Urinary bladder (tissue), 4 donors: ENCODE data around the gene TPM1. TPM values are rescaled to one million over a fixed set of nuclear protein-coding genes. Genes with fewer than 3 reads are reported as not detected.
"Not testable (repeated sequence)": the region's sequence is repeated elsewhere in the genome, so short reads cannot be mapped to it uniquely, and the experiment has no call there.

Experiments
- DNase-seq: peaks from one replicate; pipeline ENCODE4 v3.0.0-alpha.2; 2015; ENCODE audit errors: extremely low spot score
- H3K27ac ChIP-seq: one replicate; pipeline ENCODE4 v1.5.1; 2013; ENCODE audit warnings: low read depth, mild to moderate bottlenecking, moderate library complexity
- H3K36me3 ChIP-seq: one replicate; pipeline ENCODE4 v1.6.1; 2013; ENCODE audit warnings: mild to moderate bottlenecking, moderate library complexity; ENCODE audit not compliant: insufficient read depth
- H3K4me1 ChIP-seq: one replicate; pipeline ENCODE4 v1.6.1; 2013; ENCODE audit warnings: mild to moderate bottlenecking, moderate library complexity; ENCODE audit not compliant: insufficient read depth
- H3K4me3 ChIP-seq: one replicate; pipeline ENCODE4 v1.5.1; 2013; ENCODE audit warnings: low read depth, low read length
- WGBS: extraction: QIAGEN DNeasy Blood & Tissue Kit; methylation state at CpG from one replicate; pipeline ENCODE4 v1.1.7; 2013; 5-methylcytosine and 5-hydroxymethylcytosine counted together
- polyA plus RNA-seq: library from polyadenylated mRNA; stranded (reverse); fragments of 200-250 nt; gene quantifications from one replicate; pipeline ENCODE4 v1.2.3, GENCODE V29; 2013
- total RNA-seq: library from RNA; depleted of rRNA; stranded (reverse); fragments of >200 nt; gene quantifications from one replicate; pipeline ENCODE4 v1.2.3, GENCODE V29; 2014
- donor health status: healthy with polysubstance abuse.
- donor health status: healthy.

The TPM1 gene
- total and polyA plus RNA-seq, 2 donors: 1,685 to 3,649 TPM

- not testable (repeated sequence) for DNase-seq, H3K4me3 ChIP-seq, H3K36me3 ChIP-seq, H3K4me1 ChIP-seq, H3K27ac ChIP-seq
- WGBS: 86% methylated on average over 5 of the region's 5 CpGs
Measured at GRCh38 chr15:63099581-63099980, 57.0 kb downstream of the TPM1 start.

DNA sequence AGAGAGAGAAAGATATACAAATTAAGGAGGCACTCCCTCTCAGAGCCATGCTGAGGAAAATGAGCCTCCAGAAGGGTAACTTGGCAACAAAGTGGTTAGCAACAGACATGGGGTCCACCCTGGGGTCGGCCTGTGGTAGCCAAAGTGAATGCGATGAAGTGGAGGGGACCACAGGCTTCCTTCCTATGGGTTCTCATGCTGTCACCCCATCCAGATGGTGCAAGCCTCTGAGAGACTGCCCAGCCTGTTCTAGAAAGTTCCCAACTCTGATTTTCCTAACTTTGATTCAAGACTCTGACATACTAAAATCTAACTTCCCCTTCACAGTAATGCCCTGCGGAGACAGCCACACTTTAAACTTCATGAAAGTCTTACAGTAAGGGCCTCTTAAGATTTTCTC lies 60.9 kb downstream of the TPM1 start:
- Histone ChIP-seq H3K4me3 (no peak overlapping the region), H3K27ac (no peak overlapping the region), H3K4me1 (no peaks in the 10 kb centered on the region), H3K36me3 (no peaks in the 10 kb centered on the region)
- WGBS: 84% methylated on average over 3 of the region's 3 CpGs
- DNase-seq: no peak

DNA sequence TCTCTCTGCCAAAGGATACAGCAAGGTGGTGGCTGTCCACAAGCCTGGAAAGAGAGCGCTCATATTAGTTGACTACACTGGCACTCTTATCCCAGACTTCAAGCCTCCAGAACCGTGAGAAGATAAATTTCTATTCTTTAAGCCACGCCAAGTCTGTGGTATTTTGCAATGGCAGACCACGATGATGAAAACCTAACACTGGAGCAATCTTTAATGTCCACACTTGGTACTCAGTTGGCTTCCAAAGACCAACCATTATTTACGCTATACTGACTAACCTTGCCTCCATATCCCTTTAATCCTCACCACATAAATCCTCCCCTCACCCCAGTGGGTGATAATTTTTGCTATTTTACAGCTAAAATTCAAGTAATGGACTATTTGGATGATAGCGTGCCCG lies 62.2 kb downstream of the TPM1 start:
- H3K36me3 ChIP-seq: no peaks in the 10 kb centered on the region
- DNase-seq: no peak
- no peak overlapping the region for H3K4me3 ChIP-seq
- H3K27ac ChIP-seq: no peak overlapping the region
- 65% methylated on average over 7 of the region's 7 CpGs for WGBS
- H3K4me1 ChIP-seq: no peaks in the 10 kb centered on the region

GRCh38 chr15:63105354-63105753 lies 62.8 kb downstream of the TPM1 start:
- 79% methylated on average over 8 of the region's 8 CpGs for WGBS
- not testable (repeated sequence) for H3K36me3 ChIP-seq, H3K4me3 ChIP-seq, DNase-seq, H3K27ac ChIP-seq, H3K4me1 ChIP-seq

DNA sequence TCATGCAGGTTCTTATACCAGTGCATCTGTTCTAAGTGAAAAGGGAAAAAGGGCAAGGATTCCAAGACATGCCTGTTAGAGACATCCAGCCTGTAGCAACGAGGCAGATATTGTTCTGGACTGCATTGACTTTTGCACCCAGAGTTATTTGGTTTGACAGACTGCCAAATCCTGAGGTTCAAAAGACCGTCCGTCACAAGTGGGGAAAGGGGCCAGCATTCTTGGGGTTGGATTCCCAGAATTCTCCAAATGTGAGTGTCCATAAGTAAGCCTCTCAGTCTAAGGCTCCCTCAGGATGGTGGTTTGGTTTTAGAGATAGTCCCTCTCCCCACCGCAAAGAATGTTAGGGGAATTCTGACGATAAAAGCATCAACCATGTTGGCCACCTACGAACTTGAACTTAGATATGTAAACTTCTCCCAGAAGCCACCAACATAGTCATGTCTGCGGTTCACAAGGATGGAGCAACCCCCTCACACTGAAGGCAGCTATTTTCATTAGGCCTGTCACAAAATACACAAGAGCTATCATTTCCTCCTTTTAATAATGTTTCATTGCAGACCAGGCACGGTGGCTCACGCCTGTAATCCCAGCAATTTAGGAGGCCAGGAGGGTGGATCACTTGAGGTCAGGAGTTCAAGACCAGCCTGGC lies 65.5 kb downstream of the TPM1 start:
- DNase-seq: peak; percentile 32
- WGBS: 23% methylated on average over 9 of the region's 9 CpGs

GRCh38 chr15:63109498-63109897 lies 67.0 kb downstream of the TPM1 start:
- H3K27ac ChIP-seq: no peak overlapping the region
- H3K4me1 ChIP-seq: no peaks in the 10 kb centered on the region
- DNase-seq: no peak
- 91% methylated on average over 2 of the region's 2 CpGs for WGBS
- no peaks in the 10 kb centered on the region for H3K36me3 ChIP-seq
- H3K4me3 ChIP-seq: no peak overlapping the region

More for the DNA sequence above, 65.5 kb downstream of the TPM1 start:
- Histone ChIP-seq H3K4me1 (no peaks in the 10 kb centered on the region), H3K4me3 (no peak overlapping the region), H3K36me3 (no peaks in the 10 kb centered on the region), H3K27ac (no peak overlapping the region)

DNA sequence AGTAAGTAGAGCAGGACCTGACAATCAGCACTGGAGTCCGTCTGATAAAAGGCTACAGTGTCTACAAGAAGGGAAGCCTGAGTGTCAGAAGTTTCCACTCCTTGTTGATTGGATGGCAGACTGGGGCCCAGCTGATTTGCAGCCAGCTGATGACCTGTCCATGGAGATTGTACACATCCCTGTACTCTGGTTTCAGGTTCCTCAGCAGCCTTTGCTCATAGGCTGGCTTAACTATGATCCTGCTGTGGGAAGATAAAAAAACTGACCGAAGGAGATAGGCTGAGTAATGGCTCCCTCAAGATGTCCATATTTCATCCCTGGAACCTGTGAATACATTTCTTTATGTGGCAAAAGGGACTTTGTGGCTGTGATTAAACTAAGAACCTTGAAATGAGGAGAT lies 67.4 kb downstream of the TPM1 start:
- Histone ChIP-seq H3K27ac (no peak overlapping the region), H3K4me1 (no peaks in the 10 kb centered on the region), H3K36me3 (no peaks in the 10 kb centered on the region), H3K4me3 (no peak overlapping the region)
- DNase-seq: no peak
- 89% methylated on average over 2 of the region's 2 CpGs for WGBS

- no peak overlapping the region for H3K27ac ChIP-seq
- H3K36me3 ChIP-seq: no peaks in the 10 kb centered on the region
- no peaks in the 10 kb centered on the region for H3K4me1 ChIP-seq
- no peak overlapping the region for H3K4me3 ChIP-seq
- WGBS: 89% methylated on average over 3 of the region's 3 CpGs
- DNase-seq: no peak
Measured at GRCh38 chr15:63110428-63111026, 68.0 kb downstream of the TPM1 start.

GRCh38 chr15:63111481-63111880 lies 68.9 kb downstream of the TPM1 start:
- Histone ChIP-seq H3K4me1 (no peaks in the 10 kb centered on the region), H3K27ac (no peak overlapping the region), H3K4me3 (no peak overlapping the region), H3K36me3 (no peaks in the 10 kb centered on the region)
- no peak for DNase-seq

DNA sequence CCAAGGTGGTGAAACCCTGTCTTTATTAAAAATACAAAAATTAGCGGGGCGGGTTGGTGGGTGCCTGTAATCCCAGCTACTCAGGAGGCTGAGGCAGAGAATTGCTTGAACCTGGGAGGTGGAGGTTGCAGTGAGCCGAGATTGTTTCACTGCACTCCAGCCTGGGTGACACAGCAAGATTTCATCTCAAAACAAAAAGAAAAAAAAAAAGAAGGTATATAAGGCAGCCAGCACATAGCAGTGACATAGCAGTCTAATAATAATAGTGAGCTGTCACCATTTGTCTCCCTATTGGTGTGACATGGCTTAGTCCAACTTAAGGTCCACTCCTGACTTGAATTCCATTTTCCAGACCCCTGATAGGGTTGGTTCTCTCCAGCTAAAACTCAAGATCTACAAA lies 70.3 kb downstream of the TPM1 start:
- Histone ChIP-seq H3K27ac (no peak overlapping the region), H3K4me1 (no peaks in the 10 kb centered on the region), H3K36me3 (no peaks in the 10 kb centered on the region), H3K4me3 (no peak overlapping the region)
- no peak for DNase-seq
- 96% methylated on average over 3 of the region's 3 CpGs for WGBS

DNA sequence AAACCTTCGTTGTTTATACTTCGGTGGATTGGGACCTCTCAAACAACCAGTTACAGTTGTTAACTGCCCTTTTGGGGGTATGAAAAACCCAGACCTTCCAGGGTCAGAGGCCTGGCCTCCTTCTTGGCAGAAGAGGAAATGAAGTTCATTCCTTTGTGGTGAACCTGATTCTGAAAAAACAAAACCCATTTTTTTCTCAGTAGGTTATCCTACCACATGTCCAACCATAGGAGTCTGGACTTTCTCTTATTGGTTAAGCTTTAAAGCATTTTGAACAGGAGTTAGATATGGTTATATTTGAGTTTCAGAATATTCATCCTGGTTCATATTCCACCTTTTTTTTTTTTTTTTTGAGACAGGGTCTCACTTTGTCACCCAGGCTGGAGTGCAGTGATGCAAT lies 71.9 kb downstream of the TPM1 start:
- no peaks in the 10 kb centered on the region for H3K36me3 ChIP-seq
- no peak overlapping the region for H3K27ac ChIP-seq
- DNase-seq: no peak
- no peak overlapping the region for H3K4me3 ChIP-seq
- 61% methylated on average over 2 of the region's 2 CpGs for WGBS
- H3K4me1 ChIP-seq: no peaks in the 10 kb centered on the region

Other genes with a start within 250 kb of the TPM1 start
- 14.4 TPM for gene LACTB, start 79.1 kb downstream of the TPM1 start, total RNA-seq
- 12.7 TPM for gene LACTB, start 79.1 kb downstream of the TPM1 start, polyA plus RNA-seq
- 48.1 TPM for gene RPS27L, start 114.7 kb downstream of the TPM1 start, total RNA-seq
- 97.4 TPM for gene RPS27L, start 114.7 kb downstream of the TPM1 start, polyA plus RNA-seq
- gene RAB8B, start 146.9 kb downstream of the TPM1 start, total RNA-seq: 105 TPM
- gene RAB8B, start 146.9 kb downstream of the TPM1 start, polyA plus RNA-seq: 27.7 TPM
- gene APH1B, start 234.9 kb downstream of the TPM1 start, total RNA-seq: 20.2 TPM
- 10.9 TPM for gene APH1B, start 234.9 kb downstream of the TPM1 start, polyA plus RNA-seq